Spleen (tissue), 11 donors: ENCODE results near the gene ADAP1. TPM values are rescaled to one million over a fixed set of nuclear protein-coding genes. Genes with fewer than 3 reads are reported as not detected.
A peak's percentile ranks its signal among the peaks of the same experiment; 100 is the strongest.

ENCODE experiments used
- DNase-seq: peaks from one replicate; pipeline ENCODE4 v3.0.0-alpha.2; 2020
- H3K27ac ChIP-seq, 8 donors: fragments of 200-600 bp; sonication (generic) in 7 of 8; 1 replicate in 4 of 8; 2 replicates in 4 of 8; pipeline versions ENCODE4 v1.5.0 to v1.8.0; 2016 to 2021; ENCODE audit warnings: inconsistent platforms in 4 of 8, mild to moderate bottlenecking in 4 of 8, moderate library complexity in 1 of 8
- H3K27me3 ChIP-seq, 7 donors: fragments of 200-600 bp; sonication (generic) in 6 of 7; replicated peaks in 1 of 7; 1 replicate in 4 of 7; 2 replicates in 3 of 7; pipeline versions ENCODE4 v1.5.0 to v1.8.0; 2016 to 2021; ENCODE audit warnings: inconsistent platforms in 3 of 7, mild to moderate bottlenecking in 1 of 7
- H3K36me3 ChIP-seq, 6 donors: fragments of 200-600 bp; sonication (generic) in 5 of 6; 1 replicate in 4 of 6; 2 replicates in 2 of 6; pipeline versions ENCODE4 v1.5.0 to v1.8.0; 2016 to 2021; ENCODE audit warnings: inconsistent platforms in 2 of 6
- H3K4me1 ChIP-seq, 6 donors: fragments of 200-600 bp; sonication (generic) in 5 of 6; 1 replicate in 3 of 6; 2 replicates in 3 of 6; pipeline versions ENCODE4 v1.5.0 to v1.8.0; 2016 to 2021; ENCODE audit warnings: inconsistent platforms in 3 of 6
- H3K4me3 ChIP-seq, 8 donors: fragments of 200-600 bp; sonication (generic) in 7 of 8; 1 replicate in 4 of 8; 2 replicates in 4 of 8; pipeline versions ENCODE4 v1.5.0 to v1.8.0; 2016 to 2021; ENCODE audit warnings: inconsistent platforms in 4 of 8, mild to moderate bottlenecking in 4 of 8, moderate library complexity in 2 of 8
- H3K9me3 ChIP-seq, 8 donors: fragments of 200-600 bp; sonication (generic) in 7 of 8; 1 replicate in 4 of 8; 2 replicates in 4 of 8; pipeline versions ENCODE4 v1.5.0 to v1.8.0; 2016 to 2021; ENCODE audit warnings: inconsistent platforms in 4 of 8
- CTCF ChIP-seq, 11 experiments: fragments of 200-600 bp in 7 of 11; fragments of 450-650 bp in 4 of 11; sonication (generic) in 4 of 11; IDR thresholded peaks in 8 of 11; conservative IDR thresholded peaks in 3 of 11; 1 replicate in 7 of 11; 2 replicates in 4 of 11; pipeline versions ENCODE4 v1.4.0 to v1.8.0; 2016 to 2021; ENCODE audit warnings: antibody characterized with exemption in 11 of 11, inconsistent platforms in 4 of 11, mild to moderate bottlenecking in 1 of 11
- POLR2A ChIP-seq, 3 donors: fragments of 450-650 bp; IDR thresholded peaks; one replicate each; pipeline ENCODE4 v1.5.1; 2017; ENCODE audit warnings: antibody characterized with exemption in 3 of 3, mild to moderate bottlenecking in 1 of 3
- POLR2AphosphoS5 ChIP-seq, 3 donors: sonication (generic); formaldehyde crosslinking; IDR thresholded peaks; one replicate each; pipeline ENCODE4 v1.5.1; 2017; ENCODE audit warnings: antibody characterized with exemption in 3 of 3
- WGBS, 5 donors: extraction: QIAGEN DNeasy Blood & Tissue Kit in 3 of 5; methylation state at CpG; one replicate each; pipeline versions ENCODE4 v1.1.5 to v1.1.7; 2013 to 2018; 5-methylcytosine and 5-hydroxymethylcytosine counted together
- intact Hi-C: fragments of 100-400 bp; cut with DNase I; formaldehyde crosslinking; loops from one replicate; pipeline ENCODE4 v1.15.0; 2023; ENCODE audit warnings: low total_unique reads
- polyA plus RNA-seq, 3 donors: library from polyadenylated mRNA; stranded (reverse); fragments of 200-250 nt; gene quantifications; one replicate each; pipeline ENCODE4 v1.2.1, GENCODE V29; 2013
- total RNA-seq, 7 donors: library from RNA; depleted of rRNA in 3 of 7; stranded (reverse); fragments of >200 nt in 3 of 7; fragmentation: NEBNext Ultra II Directional in 4 of 7; extraction: Animal tissue kit (Norgen Biotek cat#: 25700) in 4 of 7; gene quantifications; one replicate each; pipeline versions ENCODE4 v1.1.0 to v1.2.1, GENCODE V29; 2016 to 2021
- donor health status: healthy with polysubstance abuse.
- donor health status: DM: no; HTN: no; CAD: no; lungs with moderate emphysema.
- donor health status: DM: no; HTN: no; CAD: no.
- donor health status: Bipolar disorder and iron deficiency.
- donor health status: healthy.
- donor health status: DM: no; HTN: no; CAD: no.
- donor health status: DM: yes; HTN: yes; CAD: no.

ADAP1 gene
- total and polyA plus RNA-seq, 10 donors, result 8.7 to 38.6 (median 22.7) TPM

GRCh38 chr7:977326-978048 lies 23.0 kb upstream of the ADAP1 start:
- Histone ChIP-seq H3K27ac (peak overlapping the region in 5 of 8 donors; percentile 29 to 60 (median 50)), H3K4me1 (peaks cover 14 to 39% (median 27%) of the 10 kb centered on the region in 6 donors), H3K36me3 (peaks cover 0 to 11% (median 7%) of the 10 kb centered on the region in 6 donors), H3K4me3 (no peak overlapping the region), H3K9me3 (no peaks in the 10 kb centered on the region), H3K27me3 (peaks cover 0 to 3% (median 0%) of the 10 kb centered on the region in 7 donors)
- TF ChIP-seq POLR2AphosphoS5 (IDR thresholded peaks at IDR 0.05), result peak in 2 of 3 donors; percentile 30 to 34
- TF ChIP-seq CTCF (IDR thresholded peaks at IDR 0.05 in 8 of 11, conservative IDR thresholded peaks at IDR 0.05 in 3 of 11), result no peak
- 68 to 77% (median 72%) methylated on average over 17 to 19 of the region's 19 CpGs for WGBS, 5 donors
- peak; percentile 76 for DNase-seq
- intact Hi-C loops, result no loop called here

- Histone ChIP-seq H3K36me3 (peaks cover 0 to 17% (median 13%) of the 10 kb centered on the region in 6 donors), H3K4me3 (no peak overlapping the region), H3K27me3 (no peaks in the 10 kb centered on the region), H3K4me1 (peaks cover 16 to 44% (median 33%) of the 10 kb centered on the region in 6 donors), H3K27ac (peak overlapping the region in 5 of 8 donors; percentile 29 to 60 (median 50)), H3K9me3 (no peaks in the 10 kb centered on the region)
- DNase-seq, result no peak
- WGBS, 5 donors, result 82 to 91% (median 87%) methylated on average over 19 of the region's 19 CpGs
- intact Hi-C loops, result no loop called here
- TF ChIP-seq POLR2A (IDR thresholded peaks at IDR 0.05) (no peak), POLR2AphosphoS5 (IDR thresholded peaks at IDR 0.05) (no peak), CTCF (IDR thresholded peaks at IDR 0.05 in 8 of 11, conservative IDR thresholded peaks at IDR 0.05 in 3 of 11) (no peak)
Measured at GRCh38 chr7:976901-977325, 22.4 kb upstream of the ADAP1 start.

- Histone ChIP-seq H3K4me3 (peak overlapping the region in 7 of 8 donors; percentile 92 to 100 (median 99)), H3K27me3 (no peaks in the 10 kb centered on the region), H3K4me1 (peaks cover 21 to 55% (median 39%) of the 10 kb centered on the region in 6 donors), H3K9me3 (no peaks in the 10 kb centered on the region), H3K36me3 (peaks cover 0 to 27% (median 23%) of the 10 kb centered on the region in 6 donors), H3K27ac (peak overlapping the region in 6 of 8 donors; percentile 97 to 100 (median 99))
- 48 to 57% (median 56%) methylated on average over 27 to 28 of the region's 28 CpGs for WGBS, 5 donors
- TF ChIP-seq POLR2AphosphoS5 (IDR thresholded peaks at IDR 0.05) (no peak), POLR2A (IDR thresholded peaks at IDR 0.05) (no peak), CTCF (IDR thresholded peaks at IDR 0.05 in 8 of 11, conservative IDR thresholded peaks at IDR 0.05 in 3 of 11) (no peak)
- intact Hi-C loops, result no loop called here
- no peak for DNase-seq
Measured at GRCh38 chr7:975702-976473, 21.4 kb upstream of the ADAP1 start.
